ENCODE results near the gene WFDC2.

Gene WFDC2

GRCh38 chr20:45496166-45496565 lies 26.6 kb downstream of the WFDC2 start:
- ATAC-seq (ENCODE audit: low read depth) (no peak), DNase-seq (ENCODE audit: low spot score in 2 of 2) (no peak)
- Mint-ChIP-seq H3K36me3 (no peaks in the 10 kb centered on the region), H3K9me3 (no peaks in the 10 kb centered on the region), H3K4me1 (no peaks in the 10 kb centered on the region), H3K27ac (no peak overlapping the region), H3K4me3 (no peak overlapping the region), H3K27me3 (peaks cover 19% of the 10 kb centered on the region)

- no peak for ATAC-seq (ENCODE audit: low read depth)
- no peak for DNase-seq (ENCODE audit: low spot score in 2 of 2)
- no peak overlapping the region for H3K27ac Mint-ChIP-seq
- H3K4me3 Mint-ChIP-seq: no peak overlapping the region
- no peaks in the 10 kb centered on the region for H3K9me3 Mint-ChIP-seq
- no peaks in the 10 kb centered on the region for H3K4me1 Mint-ChIP-seq
- no peaks in the 10 kb centered on the region for H3K36me3 Mint-ChIP-seq
- H3K27me3 Mint-ChIP-seq: peaks cover 14% of the 10 kb centered on the region
Observed at GRCh38 chr20:45497971-45498494, 28.5 kb downstream of the WFDC2 start.

- Mint-ChIP-seq H3K27me3 (peaks cover 16% of the 10 kb centered on the region), H3K4me1 (no peaks in the 10 kb centered on the region)
Observed at GRCh38 chr20:45500022-45500421, 30.5 kb downstream of the WFDC2 start.

GRCh38 chr20:45501600-45501999 lies 32.0 kb downstream of the WFDC2 start:
- Mint-ChIP-seq H3K27me3 (peaks cover 20% of the 10 kb centered on the region), H3K27ac (peak overlapping the region; percentile 8), H3K9me3 (no peaks in the 10 kb centered on the region), H3K36me3 (no peaks in the 10 kb centered on the region), H3K4me1 (no peaks in the 10 kb centered on the region), H3K4me3 (no peak overlapping the region)
- no peak for ATAC-seq (ENCODE audit: low read depth)
- no peak for DNase-seq (ENCODE audit: low spot score in 2 of 2)

More at GRCh38 chr20:45500022-45500421, 30.5 kb downstream of the WFDC2 start:
- H3K27ac Mint-ChIP-seq: no peak overlapping the region
- no peaks in the 10 kb centered on the region for H3K36me3 Mint-ChIP-seq
- no peak for DNase-seq (ENCODE audit: low spot score in 2 of 2)
- no peaks in the 10 kb centered on the region for H3K9me3 Mint-ChIP-seq
- ATAC-seq (ENCODE audit: low read depth): no peak
- no peak overlapping the region for H3K4me3 Mint-ChIP-seq

GRCh38 chr20:45502561-45502960 lies 33.0 kb downstream of the WFDC2 start:
- Mint-ChIP-seq H3K9me3 (no peaks in the 10 kb centered on the region), H3K4me1 (peaks cover 6% of the 10 kb centered on the region), H3K4me3 (no peak overlapping the region), H3K27me3 (peaks cover 16% of the 10 kb centered on the region), H3K27ac (no peak overlapping the region), H3K36me3 (no peaks in the 10 kb centered on the region)
- ATAC-seq (ENCODE audit: low read depth) (no peak), DNase-seq (ENCODE audit: low spot score in 2 of 2) (no peak)

- Mint-ChIP-seq H3K4me3 (no peak overlapping the region), H3K4me1 (peaks cover 6% of the 10 kb centered on the region), H3K36me3 (no peaks in the 10 kb centered on the region), H3K27ac (no peak overlapping the region), H3K9me3 (no peaks in the 10 kb centered on the region), H3K27me3 (peaks cover 16% of the 10 kb centered on the region)
- DNase-seq (ENCODE audit: low spot score in 2 of 2): no peak
- ATAC-seq (ENCODE audit: low read depth): no peak
Observed at GRCh38 chr20:45503403-45503802, 33.9 kb downstream of the WFDC2 start.

GRCh38 chr20:45506398-45506797 lies 36.8 kb downstream of the WFDC2 start:
- Mint-ChIP-seq H3K27me3 (peaks cover 18% of the 10 kb centered on the region), H3K4me3 (no peak overlapping the region), H3K36me3 (no peaks in the 10 kb centered on the region), H3K27ac (no peak overlapping the region), H3K9me3 (no peaks in the 10 kb centered on the region), H3K4me1 (peaks cover 6% of the 10 kb centered on the region)
- no peak for ATAC-seq (ENCODE audit: low read depth)
- no peak for DNase-seq (ENCODE audit: low spot score in 2 of 2)

- peaks cover 6% of the 10 kb centered on the region for H3K4me1 Mint-ChIP-seq
- no peak overlapping the region for H3K27ac Mint-ChIP-seq
- H3K9me3 Mint-ChIP-seq: no peaks in the 10 kb centered on the region
- ATAC-seq (ENCODE audit: low read depth): no peak
- no peaks in the 10 kb centered on the region for H3K36me3 Mint-ChIP-seq
- peaks cover 17% of the 10 kb centered on the region for H3K27me3 Mint-ChIP-seq
- no peak for DNase-seq (ENCODE audit: low spot score in 2 of 2)
- H3K4me3 Mint-ChIP-seq: no peak overlapping the region
Observed at GRCh38 chr20:45507011-45507820, 37.7 kb downstream of the WFDC2 start.

- ATAC-seq (ENCODE audit: low read depth): no peak
- Mint-ChIP-seq H3K4me1 (peaks cover 6% of the 10 kb centered on the region), H3K36me3 (no peaks in the 10 kb centered on the region), H3K4me3 (no peak overlapping the region), H3K27ac (no peak overlapping the region), H3K9me3 (no peaks in the 10 kb centered on the region), H3K27me3 (peaks cover 18% of the 10 kb centered on the region)
- no peak for DNase-seq (ENCODE audit: low spot score in 2 of 2)
Observed at GRCh38 chr20:45508068-45508886, 38.7 kb downstream of the WFDC2 start.

GRCh38 chr20:45509091-45509490 lies 39.5 kb downstream of the WFDC2 start:
- H3K36me3 Mint-ChIP-seq: no peaks in the 10 kb centered on the region
- peaks cover 6% of the 10 kb centered on the region for H3K4me1 Mint-ChIP-seq
- DNase-seq (ENCODE audit: low spot score in 2 of 2) (no peak), ATAC-seq (ENCODE audit: low read depth) (no peak)
- H3K4me3 Mint-ChIP-seq: no peak overlapping the region
- no peaks in the 10 kb centered on the region for H3K9me3 Mint-ChIP-seq
- peaks cover 17% of the 10 kb centered on the region for H3K27me3 Mint-ChIP-seq
- H3K27ac Mint-ChIP-seq: no peak overlapping the region

- Mint-ChIP-seq H3K4me1 (peaks cover 6% of the 10 kb centered on the region), H3K27ac (no peak overlapping the region), H3K36me3 (no peaks in the 10 kb centered on the region), H3K27me3 (peaks cover 17% of the 10 kb centered on the region), H3K9me3 (no peaks in the 10 kb centered on the region), H3K4me3 (no peak overlapping the region)
- ATAC-seq (ENCODE audit: low read depth) (no peak), DNase-seq (ENCODE audit: low spot score in 2 of 2) (no peak)
Observed at GRCh38 chr20:45510242-45510862, 40.8 kb downstream of the WFDC2 start.

- Mint-ChIP-seq H3K27me3 (peaks cover 12% of the 10 kb centered on the region), H3K4me1 (no peaks in the 10 kb centered on the region), H3K27ac (no peak within 1 kb of the TSS), H3K4me3 (no peak within 1 kb of the TSS), H3K9me3 (peaks cover 2% of the 10 kb centered on the region), H3K36me3 (no peaks in the 10 kb centered on the region)
- DNase-seq (ENCODE audit: low spot score in 2 of 2): no peak
- ATAC-seq (ENCODE audit: low read depth): no peak
Observed at GRCh38 chr20:45515147-45515913, 45.8 kb downstream of the WFDC2 start, which contains the start of gene SPINT3. Gene SPINT3, minus strand, starts transcription at chr20:45515622. Its CDS starts 14 bp downstream, at chr20:45515608.

- no peak overlapping the region for H3K27ac Mint-ChIP-seq
- ATAC-seq (ENCODE audit: low read depth): no peak
- no peak for DNase-seq (ENCODE audit: low spot score in 2 of 2)
- no peaks in the 10 kb centered on the region for H3K4me1 Mint-ChIP-seq
- H3K27me3 Mint-ChIP-seq: peaks cover 11% of the 10 kb centered on the region
- no peak overlapping the region for H3K4me3 Mint-ChIP-seq
- peaks cover 2% of the 10 kb centered on the region for H3K9me3 Mint-ChIP-seq
- no peaks in the 10 kb centered on the region for H3K36me3 Mint-ChIP-seq
Observed at GRCh38 chr20:45518282-45518681, 48.7 kb downstream of the WFDC2 start.

All from memory B cell (primary cell).